Stimulated activated CD8-positive, alpha-beta memory T cell treated with anti-CD3 and anti-CD28 coated beads, Interleukin-4, amount 100 ng/mL, for 24 hours (primary cell): ENCODE results near the gene RPL22.
A peak's percentile ranks its signal among the peaks of the same experiment; 100 is the strongest.

Source experiments
- DNase-seq: peaks from one replicate; pipeline ENCODE4 v3.0.0-alpha.2; 2020; ENCODE audit warnings: low read depth

Gene RPL22

GRCh38 chr1:6199298-6200187 lies at the start of gene RPL22:
RPL22 (minus strand) TSS chr1:6199595; CDS start chr1:6199573, 22 bp downstream.
- peak; percentile 95 for DNase-seq

GRCh38 chr1:6248161-6248776 lies 48.9 kb upstream of the RPL22 start:
- no peak for DNase-seq

- no peak for DNase-seq
Measured at GRCh38 chr1:6247651-6248050, 48.3 kb upstream of the RPL22 start.

- DNase-seq = peak; percentile 66
Measured at GRCh38 chr1:6246497-6247467, 47.4 kb upstream of the RPL22 start.

- peak; percentile 33 for DNase-seq
Measured at GRCh38 chr1:6245869-6246496, 46.6 kb upstream of the RPL22 start.

- peak; percentile 66 for DNase-seq
Measured at GRCh38 chr1:6245086-6245868, 45.9 kb upstream of the RPL22 start.

GRCh38 chr1:6244401-6245049 lies 45.1 kb upstream of the RPL22 start:
- DNase-seq = no peak

- DNase-seq = no peak
Measured at GRCh38 chr1:6243993-6244392, 44.6 kb upstream of the RPL22 start, which contains the start of gene HES3. HES3 (plus strand) TSS chr1:6244179; CDS start chr1:6244366, 187 bp downstream.

- no peak for DNase-seq
Measured at GRCh38 chr1:6243053-6243834, 43.8 kb upstream of the RPL22 start.

- no peak for DNase-seq
Measured at GRCh38 chr1:6241887-6242740, 42.7 kb upstream of the RPL22 start.

- DNase-seq = no peak
Measured at GRCh38 chr1:6241107-6241886, 41.9 kb upstream of the RPL22 start.

GRCh38 chr1:6239950-6240768 lies 40.8 kb upstream of the RPL22 start:
- DNase-seq = no peak

GRCh38 chr1:6239213-6239752 lies 39.9 kb upstream of the RPL22 start:
- DNase-seq = no peak

- no peak for DNase-seq
Measured at GRCh38 chr1:6237093-6237492, 37.7 kb upstream of the RPL22 start.

- no peak for DNase-seq
Measured at GRCh38 chr1:6235296-6235677, 35.9 kb upstream of the RPL22 start.

GRCh38 chr1:6234502-6235295 lies 35.3 kb upstream of the RPL22 start:
- no peak for DNase-seq
